Measurements from ENCODE around the gene CRMP1.

Gene CRMP1

DNA sequence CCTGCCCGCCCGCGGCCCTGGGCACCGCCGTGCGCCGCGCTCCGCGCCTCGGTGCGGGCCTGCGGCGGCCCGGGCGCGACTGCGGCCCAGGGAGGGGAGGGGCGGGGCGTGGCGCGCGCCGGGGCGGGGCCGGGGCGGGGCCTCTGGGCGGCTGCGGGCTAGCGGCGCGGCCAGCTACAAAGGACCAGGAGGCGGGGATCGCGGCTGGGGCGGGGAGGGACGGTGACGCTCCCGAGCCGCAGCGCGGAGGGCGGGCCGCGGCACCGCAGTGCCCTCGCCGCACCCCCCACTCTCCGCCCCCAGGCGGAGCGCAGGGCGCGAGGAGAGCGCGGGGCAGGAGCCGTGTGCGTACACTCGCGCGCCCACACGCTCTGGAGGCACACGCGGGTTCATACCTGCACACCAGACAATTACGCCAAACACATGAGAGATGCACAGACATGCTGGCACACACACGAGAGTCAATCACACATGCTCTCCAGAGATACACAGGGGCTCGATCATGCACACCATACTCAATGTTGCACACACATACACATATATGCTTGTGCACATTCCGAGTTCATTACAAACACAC lies at the start of gene CRMP1:
Gene CRMP1, minus strand, starts transcription at position 83 of the 577 bp plus-strand sequence. CDS start 117 bp downstream, outside the sequence.
- no peak within 1 kb of the TSS for H3K4me3 ChIP-seq (ENCODE audit: low read depth, low read length)
- TF ChIP-seq CTCF (IDR thresholded peaks at IDR 0.05; ENCODE audit: low read depth, low read length) = no peak
- in situ Hi-C loops (cut with HindIII; ENCODE audit: low sequenced_read_pairs) = no loop called here
- DNase-seq (ENCODE audit: low read depth, low spot score) = no peak

GRCh38 chr4:5941601-5942000 lies 48.7 kb upstream of the CRMP1 start:
- no peak overlapping the region for H3K4me3 ChIP-seq (ENCODE audit: low read depth, low read length)
- in situ Hi-C loops (cut with HindIII; ENCODE audit: low sequenced_read_pairs) = no loop called here
- TF ChIP-seq CTCF (IDR thresholded peaks at IDR 0.05; ENCODE audit: low read depth, low read length) = no peak
- no peak for DNase-seq (ENCODE audit: low read depth, low spot score)

- no peak for TF ChIP-seq CTCF (IDR thresholded peaks at IDR 0.05; ENCODE audit: low read depth, low read length)
- in situ Hi-C loops (cut with HindIII; ENCODE audit: low sequenced_read_pairs) = no loop called here
- no peak for DNase-seq (ENCODE audit: low read depth, low spot score)
- H3K4me3 ChIP-seq (ENCODE audit: low read depth, low read length) = no peak overlapping the region
Observed at GRCh38 chr4:5940470-5941203, 47.8 kb upstream of the CRMP1 start.

DNA sequence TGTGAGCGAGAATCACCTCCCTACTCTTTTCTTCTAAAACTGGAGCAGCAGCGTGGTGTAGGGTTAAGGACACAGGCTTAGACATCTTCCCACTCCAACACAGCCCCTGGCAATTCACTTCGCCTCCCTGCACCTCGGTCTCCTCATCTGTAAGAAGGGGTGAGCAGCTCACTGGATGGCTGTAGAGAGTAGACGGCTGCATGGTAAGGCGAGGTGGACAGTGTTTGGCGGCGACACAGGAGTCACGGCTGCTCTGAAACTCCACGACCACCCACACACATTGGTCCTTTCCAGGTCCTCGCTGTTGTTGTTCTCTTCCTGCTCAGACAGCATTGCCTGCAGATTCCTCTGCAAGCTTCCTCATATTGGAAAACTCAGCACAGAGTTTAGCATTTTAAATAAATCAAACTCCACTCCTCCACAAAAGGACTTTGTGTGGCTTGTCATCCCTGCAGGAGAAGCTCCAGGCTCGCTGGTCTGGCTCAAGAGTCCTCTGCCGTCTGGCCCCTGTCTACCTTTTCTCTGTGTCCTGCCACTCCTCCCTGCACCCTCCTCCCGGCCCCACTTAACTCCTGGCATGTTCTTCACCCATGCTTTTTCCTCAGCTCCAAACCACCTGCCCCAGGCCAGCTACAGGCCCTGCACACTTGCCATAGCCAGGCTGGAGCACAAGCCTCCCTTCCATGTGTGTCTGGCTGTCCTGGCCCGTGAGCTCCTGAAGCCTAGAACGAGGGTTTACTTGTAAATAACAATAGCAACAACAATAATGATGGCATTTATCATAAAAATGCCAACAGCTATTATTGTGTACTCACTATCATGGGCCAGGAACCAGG lies 41.3 kb upstream of the CRMP1 start:
- in situ Hi-C loops (cut with HindIII; ENCODE audit: low sequenced_read_pairs) = no loop called here
- no peak for DNase-seq (ENCODE audit: low read depth, low spot score)
- H3K4me3 ChIP-seq (ENCODE audit: low read depth, low read length) = no peak overlapping the region
- no peak for TF ChIP-seq CTCF (IDR thresholded peaks at IDR 0.05; ENCODE audit: low read depth, low read length)

GRCh38 chr4:5933116-5933515 lies 40.2 kb upstream of the CRMP1 start:
- no peak for TF ChIP-seq CTCF (IDR thresholded peaks at IDR 0.05; ENCODE audit: low read depth, low read length)
- DNase-seq (ENCODE audit: low read depth, low spot score) = no peak
- in situ Hi-C loops (cut with HindIII; ENCODE audit: low sequenced_read_pairs) = no loop called here
- no peak overlapping the region for H3K4me3 ChIP-seq (ENCODE audit: low read depth, low read length)

DNA sequence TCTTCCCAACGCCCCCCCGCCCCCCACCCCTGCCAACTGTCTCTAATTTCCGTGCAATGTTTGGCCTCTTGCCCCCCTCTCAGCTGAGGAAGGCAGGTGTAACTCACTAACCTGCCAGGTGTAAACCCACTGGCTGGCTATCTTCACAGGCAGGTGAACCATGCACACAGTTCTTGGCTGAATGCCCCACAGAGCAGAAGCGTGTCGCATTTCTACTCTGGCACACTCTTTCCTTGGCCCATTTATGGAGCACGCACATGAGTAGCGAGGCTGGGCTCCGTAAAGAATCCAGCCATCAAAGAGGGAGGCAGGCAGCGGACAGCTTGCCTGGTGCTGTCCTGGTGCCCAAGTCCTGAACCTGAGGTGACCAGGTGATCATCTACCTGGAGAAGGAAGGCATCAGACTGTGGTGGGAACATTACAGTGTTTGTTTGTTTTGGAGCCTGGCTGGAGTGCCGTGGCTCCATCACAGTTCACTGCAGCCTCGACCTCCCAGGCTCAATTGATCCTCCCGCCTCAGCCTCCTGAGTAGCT lies 39.2 kb upstream of the CRMP1 start:
- H3K4me3 ChIP-seq (ENCODE audit: low read depth, low read length) = no peak overlapping the region
- no peak for TF ChIP-seq CTCF (IDR thresholded peaks at IDR 0.05; ENCODE audit: low read depth, low read length)
- no peak for DNase-seq (ENCODE audit: low read depth, low spot score)
- in situ Hi-C loops (cut with HindIII; ENCODE audit: low sequenced_read_pairs) = no loop called here

Data from astrocyte of the spinal cord (primary cell).